ENCODE results near the gene CAB39L. TPM values are rescaled to one million over a fixed set of nuclear protein-coding genes. Genes with fewer than 3 reads are reported as not detected.

The CAB39L gene
- total and polyA plus RNA-seq, 2 of the 13 experiments (the other 11 are each of a cell fraction or from before 2014, with no cell fraction given): 3.1 to 6.1 TPM

- TF ChIP-seq NR2F6 (IDR thresholded peaks at IDR 0.05) (no peak), NR2F6 (CRISPR knock-in tag; IDR thresholded peaks at IDR 0.05) (no peak), ZNF574 (CRISPR knock-in tag; IDR thresholded peaks at IDR 0.05) (no peak), ZNF562 (CRISPR knock-in tag; IDR thresholded peaks at IDR 0.05; ENCODE audit: borderline replicate concordance) (no peak), SP2 (CRISPR knock-in tag; IDR thresholded peaks at IDR 0.05) (no peak), CBX2 (IDR thresholded peaks at IDR 0.05; ENCODE audit: low read depth, low read length) (no peak), CBX2 (CRISPR knock-in tag; IDR thresholded peaks at IDR 0.05; ENCODE audit: low read depth) (no peak)
Measured at GRCh38 chr13:49346460-49346859, 97.4 kb downstream of the CAB39L start (continued).

- ATAC-seq (no peak), DNase-seq (ENCODE audit: low spot score) (no peak), FAIRE-seq (no peak)
- Histone ChIP-seq H3K9me3 (ENCODE audit: low read length) (no peaks in the 10 kb centered on the region), H3K4me3 (replicated peaks in 1 of 3; ENCODE audit: insufficient read depth in 1 of 3, low read depth in 2 of 3, low read length in 3 of 3) (no peak overlapping the region), H3K9ac (ENCODE audit: insufficient read depth, low read depth, low read length) (no peak overlapping the region), H2AFZ (ENCODE audit: low read length) (no peak overlapping the region), H3K36me3 (replicated peaks in 1 of 2; ENCODE audit: control insufficient read depth in 1 of 2, insufficient read depth in 2 of 2, low read length in 2 of 2) (no peaks in the 10 kb centered on the region), H4K20me1 (ENCODE audit: insufficient read depth, low read length) (no peaks in the 10 kb centered on the region), H3K27ac (ENCODE audit: extremely low read length, insufficient read depth, low read length) (no peak overlapping the region), H3K4me1 (ENCODE audit: insufficient read depth, low read length) (peaks cover 8% of the 10 kb centered on the region; the same call in 1 of the 2 replicates), H3K79me2 (ENCODE audit: insufficient read depth, low read length) (no peaks in the 10 kb centered on the region), H3K4me2 (ENCODE audit: low read depth, low read length) (no peak overlapping the region), H3K27me3 (ENCODE audit: control insufficient read depth in 1 of 2, insufficient read depth in 2 of 2, low read length in 2 of 2) (no peaks in the 10 kb centered on the region)
- in situ Hi-C loops (cut with HindIII; ENCODE audit: extremely low pct_ligation_motif_present, low pct_unique_long_range_greater_than_20kb) (no loop called here), intact Hi-C loops (cut with micrococcal nuclease; ENCODE audit: unreplicated experiment) (no loop called here)
- ChIA-PET CTCF (ENCODE audit: low intra/inter-chr PET ratio, low total read pairs) (no interaction called here), POLR2A (no interaction called here)
- TF ChIP-seq ZMAT3 (CRISPR knock-in tag; conservative IDR thresholded peaks at IDR 0.05) (no peak), NR3C1 (CRISPR knock-in tag; IDR thresholded peaks at IDR 0.05) (no peak), ZNF678 (CRISPR knock-in tag; IDR thresholded peaks at IDR 0.05) (no peak), ZNF816 (CRISPR knock-in tag; IDR thresholded peaks at IDR 0.05; ENCODE audit: borderline replicate concordance) (no peak), KMT2A (CRISPR knock-in tag; IDR thresholded peaks at IDR 0.05) (no peak), ZNF609 (CRISPR knock-in tag; IDR thresholded peaks at IDR 0.05; ENCODE audit: borderline replicate concordance) (no peak), RBAK (CRISPR knock-in tag; IDR thresholded peaks at IDR 0.05) (no peak), FOXA3 (CRISPR knock-in tag; IDR thresholded peaks at IDR 0.05) (no peak), ZNF160 (CRISPR knock-in tag; IDR thresholded peaks at IDR 0.05) (no peak)
- WGBS (ENCODE audit: low lambda C conversion rate): 47% methylated on average over 2 of the region's 2 CpGs
- no TSS peak for BruUV-seq (replicated peaks)
Measured at GRCh38 chr13:49343731-49344130, 100.1 kb downstream of the CAB39L start.

Data from HepG2 (cell line).